ENCODE data around the gene BAIAP2.

Gene BAIAP2

DNA sequence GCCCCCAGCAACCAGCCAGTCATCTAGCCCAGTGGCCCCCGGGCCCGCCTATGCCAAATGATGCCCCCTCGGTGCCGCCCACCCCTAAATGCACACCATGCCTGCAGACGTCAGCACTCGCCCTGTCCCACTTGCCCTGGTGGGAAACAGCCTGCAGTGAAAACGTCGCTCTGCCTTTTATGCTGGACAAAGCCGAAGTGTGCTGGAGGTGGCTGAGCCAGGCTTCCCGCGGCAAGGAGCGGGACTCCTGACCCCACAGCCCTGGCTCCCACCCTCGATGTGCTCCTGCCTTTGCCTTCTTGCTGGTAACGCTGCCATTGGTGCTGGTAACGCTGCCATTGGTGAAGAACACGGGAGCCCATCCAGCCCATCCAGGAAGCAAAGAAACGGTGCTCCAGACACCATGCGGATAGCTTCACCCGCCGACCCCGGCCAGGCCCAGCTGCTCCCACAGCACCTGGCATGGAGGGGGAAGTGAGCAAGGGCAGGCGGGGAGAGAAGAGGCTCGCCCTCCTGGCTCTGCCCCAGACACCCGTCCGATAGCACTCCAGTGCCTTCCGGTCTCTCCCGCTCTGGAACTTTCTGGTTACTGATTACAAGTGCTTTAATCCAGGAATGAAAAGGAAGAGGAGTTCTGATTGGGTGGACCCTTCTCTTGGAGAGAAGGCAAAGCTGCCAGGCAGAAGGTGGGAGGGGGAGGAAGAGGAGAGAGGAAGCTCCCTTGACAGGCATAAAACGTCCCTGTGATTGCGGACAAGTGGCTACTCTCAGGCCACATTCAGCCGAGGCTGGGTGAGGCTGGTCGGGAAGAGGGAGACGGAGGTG, 4.0 kb upstream of the BAIAP2 start:
- TF ChIP-seq, protein P1, sequence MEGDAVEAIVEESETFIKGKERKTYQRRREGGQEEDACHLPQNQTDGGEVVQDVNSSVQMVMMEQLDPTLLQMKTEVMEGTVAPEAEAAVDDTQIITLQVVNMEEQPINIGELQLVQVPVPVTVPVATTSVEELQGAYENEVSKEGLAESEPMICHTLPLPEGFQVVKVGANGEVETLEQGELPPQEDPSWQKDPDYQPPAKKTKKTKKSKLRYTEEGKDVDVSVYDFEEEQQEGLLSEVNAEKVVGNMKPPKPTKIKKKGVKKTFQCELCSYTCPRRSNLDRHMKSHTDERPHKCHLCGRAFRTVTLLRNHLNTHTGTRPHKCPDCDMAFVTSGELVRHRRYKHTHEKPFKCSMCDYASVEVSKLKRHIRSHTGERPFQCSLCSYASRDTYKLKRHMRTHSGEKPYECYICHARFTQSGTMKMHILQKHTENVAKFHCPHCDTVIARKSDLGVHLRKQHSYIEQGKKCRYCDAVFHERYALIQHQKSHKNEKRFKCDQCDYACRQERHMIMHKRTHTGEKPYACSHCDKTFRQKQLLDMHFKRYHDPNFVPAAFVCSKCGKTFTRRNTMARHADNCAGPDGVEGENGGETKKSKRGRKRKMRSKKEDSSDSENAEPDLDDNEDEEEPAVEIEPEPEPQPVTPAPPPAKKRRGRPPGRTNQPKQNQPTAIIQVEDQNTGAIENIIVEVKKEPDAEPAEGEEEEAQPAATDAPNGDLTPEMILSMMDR (IDR thresholded peaks at IDR 0.05; ENCODE audit: low read depth, low read length, missing control alignments) = no peak
- no peak overlapping the region for H3K4me3 ChIP-seq (replicated peaks; ENCODE audit: low read depth, low read length)
- no peak for DNase-seq (ENCODE audit: extremely low read depth, low read depth)

DNA sequence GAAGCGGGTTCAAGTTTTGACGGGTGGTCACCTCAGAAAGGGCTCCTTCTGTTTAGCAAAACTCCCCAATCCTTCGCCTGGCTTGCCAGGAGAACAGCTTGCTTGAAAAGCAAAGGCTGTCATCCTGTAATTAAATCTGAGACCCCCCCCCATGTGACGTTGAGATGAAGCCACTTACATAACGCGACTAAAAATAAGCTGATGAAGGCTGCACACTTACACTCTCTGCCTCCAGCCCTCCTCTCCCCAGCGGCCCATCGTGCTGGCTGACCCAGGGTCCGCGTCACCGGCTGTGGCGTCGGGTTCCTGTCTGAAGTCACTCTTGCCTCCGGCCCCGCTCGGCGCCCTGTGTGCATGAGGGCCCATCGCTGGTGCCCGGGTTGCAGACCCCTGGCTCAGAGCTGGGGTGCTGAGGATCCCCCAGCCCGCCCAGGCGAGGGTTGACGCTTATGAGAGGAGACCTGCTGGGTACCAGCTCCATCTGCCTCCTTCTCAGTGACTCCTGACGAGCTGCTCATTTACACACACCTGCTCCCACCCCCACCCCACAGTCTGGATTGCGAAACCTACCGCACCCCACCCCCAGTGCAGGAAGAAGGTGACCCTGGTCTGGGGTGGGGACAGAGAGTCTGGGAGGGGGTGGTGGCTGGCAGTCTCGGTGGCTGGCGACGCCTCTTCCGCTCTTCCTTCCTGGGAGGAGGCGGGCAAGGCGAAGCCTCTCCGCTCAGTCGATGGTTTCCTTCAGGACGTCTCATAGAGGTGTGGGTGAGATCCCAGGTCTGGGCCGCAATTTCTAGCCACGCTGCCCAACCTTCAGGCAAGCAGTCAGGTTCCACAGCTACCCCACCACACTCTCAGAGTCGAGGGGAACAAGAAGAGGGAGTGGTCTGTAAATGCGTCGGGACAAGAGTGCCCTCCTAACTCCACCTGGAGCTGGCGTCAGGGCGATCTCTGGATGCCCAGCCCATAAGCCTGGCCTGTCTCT, 3.1 kb upstream of the BAIAP2 start:
- TF ChIP-seq, protein P1 (IDR thresholded peaks at IDR 0.05; ENCODE audit: low read depth, low read length, missing control alignments) = no peak
- no peak overlapping the region for H3K4me3 ChIP-seq (replicated peaks; ENCODE audit: low read depth, low read length)
- no peak for DNase-seq (ENCODE audit: extremely low read depth, low read depth)

DNA sequence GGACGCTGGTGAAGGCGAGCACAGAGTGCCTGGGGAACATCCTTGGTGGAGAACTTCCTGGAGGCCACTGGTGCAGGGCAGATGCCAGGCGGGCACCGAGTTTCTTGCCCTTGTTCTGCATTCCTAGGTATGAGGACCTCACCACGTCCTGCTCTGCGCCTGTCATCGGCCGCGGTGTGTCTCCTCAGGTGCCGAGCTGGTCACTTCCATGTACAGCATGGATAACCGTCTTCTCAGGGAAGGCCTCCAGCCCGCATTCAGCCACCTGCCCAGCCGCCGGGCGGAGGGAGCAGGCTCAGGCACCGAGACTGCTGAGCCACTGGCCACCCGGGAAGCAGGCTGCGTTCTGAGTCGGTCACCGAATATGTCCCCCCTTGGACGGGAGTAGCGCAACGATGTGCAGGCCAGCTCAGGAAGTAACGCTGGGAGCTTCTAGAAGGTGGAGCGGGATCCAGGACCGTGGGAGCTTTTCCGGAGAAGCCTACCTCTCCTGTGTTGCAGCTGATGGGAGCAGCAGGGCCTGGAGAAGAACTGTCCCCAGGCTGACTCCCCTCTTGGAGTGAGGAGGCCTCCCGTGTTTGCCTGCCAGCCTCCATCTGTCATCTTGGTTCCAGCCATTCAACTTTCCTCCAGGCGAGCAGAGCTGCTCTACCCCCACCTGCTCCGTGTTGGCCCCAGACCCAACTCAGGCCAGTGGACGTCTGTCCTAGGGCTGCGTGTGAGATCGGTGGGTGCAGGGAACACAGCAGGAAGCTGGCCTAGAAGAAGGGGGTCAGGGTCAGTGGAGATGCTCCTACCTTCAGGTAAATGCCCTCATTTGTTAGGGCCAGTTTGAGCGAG, 2.1 kb upstream of the BAIAP2 start:
- DNase-seq (ENCODE audit: extremely low read depth, low read depth) = no peak
- H3K4me3 ChIP-seq (replicated peaks; ENCODE audit: low read depth, low read length) = no peak overlapping the region
- TF ChIP-seq, protein P1 (IDR thresholded peaks at IDR 0.05; ENCODE audit: low read depth, low read length, missing control alignments) = no peak

DNA sequence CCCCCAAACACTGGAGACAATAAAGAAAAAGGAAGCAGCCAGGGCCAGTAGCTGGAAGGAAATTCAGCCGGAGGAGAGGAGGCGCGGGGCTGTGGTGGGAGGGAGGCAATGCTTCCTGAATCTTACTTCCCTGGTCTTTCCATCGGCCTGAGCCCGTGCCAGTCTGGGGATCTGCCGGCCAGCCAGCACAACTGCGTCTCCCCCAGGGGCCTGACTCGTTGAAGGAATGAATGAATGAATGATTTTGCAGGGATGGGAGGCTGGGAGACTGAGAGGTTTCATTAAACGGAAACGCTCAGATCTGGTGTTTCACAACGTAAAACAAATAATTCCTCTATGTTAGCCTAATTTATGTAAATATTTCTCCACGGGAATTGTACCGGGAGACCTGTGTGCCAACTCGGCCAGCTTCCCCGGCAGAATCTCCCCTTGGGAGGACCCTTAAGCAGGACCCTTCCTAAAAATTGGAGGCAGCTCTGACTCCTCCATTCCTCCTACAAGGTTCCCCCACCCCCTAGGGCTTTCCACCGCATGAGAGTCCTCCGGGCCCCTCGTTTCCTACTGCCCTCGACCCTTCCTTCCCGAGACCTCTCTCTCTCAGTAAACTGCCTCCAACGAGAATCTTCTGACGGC, 1.3 kb upstream of the BAIAP2 start:
- H3K4me3 ChIP-seq (replicated peaks; ENCODE audit: low read depth, low read length) = peak overlapping the region; percentile 55
- TF ChIP-seq, protein P1 (IDR thresholded peaks at IDR 0.05; ENCODE audit: low read depth, low read length, missing control alignments) = no peak
- DNase-seq (ENCODE audit: extremely low read depth, low read depth) = no peak

DNA sequence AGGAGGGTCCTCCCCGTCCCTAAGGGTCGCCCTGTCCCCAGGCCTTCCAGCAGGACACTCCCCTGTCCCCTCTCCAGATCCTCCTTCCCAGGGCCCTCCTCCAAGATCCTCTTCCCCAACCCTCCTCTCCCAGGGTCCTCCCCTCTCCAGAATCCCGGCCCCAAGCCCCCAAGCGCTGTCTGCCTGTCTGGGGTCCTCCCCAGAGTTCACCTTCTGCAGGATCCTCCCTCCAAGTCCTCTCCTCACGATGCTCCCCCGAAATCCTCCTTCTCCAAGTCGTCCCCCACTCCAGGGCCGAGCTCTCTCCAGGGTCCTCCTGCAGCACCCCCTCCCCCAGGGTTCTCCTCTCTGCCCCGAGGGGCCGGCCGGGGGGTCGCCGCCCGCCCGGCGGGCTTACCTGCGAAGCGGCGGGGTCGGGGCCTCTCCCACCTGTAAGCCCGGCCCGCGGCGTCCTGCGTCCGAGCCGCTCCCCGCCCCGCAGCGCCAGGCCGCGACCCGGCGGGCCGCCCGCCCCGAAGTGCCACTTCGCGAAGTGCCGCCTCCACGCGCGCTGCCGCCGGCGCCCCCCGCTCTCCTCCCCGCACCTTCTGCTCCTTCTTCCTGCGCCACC, 678 bp upstream of the BAIAP2 start:
- DNase-seq (ENCODE audit: extremely low read depth, low read depth) = no peak
- H3K4me3 ChIP-seq (replicated peaks; ENCODE audit: low read depth, low read length) = peak overlapping the region; percentile 55
- TF ChIP-seq, protein P1 (IDR thresholded peaks at IDR 0.05; ENCODE audit: low read depth, low read length, missing control alignments) = no peak
